ENCODE measurements around the gene NPHS1.
"Not testable (repeated sequence)": the region's sequence is repeated elsewhere in the genome, so short reads cannot be mapped to it uniquely, and the experiment has no call there.

NPHS1 gene

GRCh38 chr19:35896643-35897040, 44.3 kb upstream of the NPHS1 start:
- DNase-seq (ENCODE audit: low read depth) = no peak
- in situ Hi-C loops (cut with HindIII; ENCODE audit: low sequenced_read_pairs) = no loop called here
- H3K4me3 ChIP-seq (ENCODE audit: low read depth, low read length) = no peak overlapping the region
- no peak for TF ChIP-seq CTCF (IDR thresholded peaks at IDR 0.05; ENCODE audit: low read depth, low read length, missing control alignments)

GRCh38 chr19:35895911-35896642, 43.8 kb upstream of the NPHS1 start:
- H3K4me3 ChIP-seq (ENCODE audit: low read depth, low read length) = no peak overlapping the region
- TF ChIP-seq CTCF (IDR thresholded peaks at IDR 0.05; ENCODE audit: low read depth, low read length, missing control alignments) = no peak
- no peak for DNase-seq (ENCODE audit: low read depth)
- in situ Hi-C loops (cut with HindIII; ENCODE audit: low sequenced_read_pairs) = no loop called here

- no peak for TF ChIP-seq CTCF (IDR thresholded peaks at IDR 0.05; ENCODE audit: low read depth, low read length, missing control alignments)
- DNase-seq (ENCODE audit: low read depth) = no peak
- in situ Hi-C loops (cut with HindIII; ENCODE audit: low sequenced_read_pairs) = no loop called here
- H3K4me3 ChIP-seq (ENCODE audit: low read depth, low read length) = no peak overlapping the region
Measured at GRCh38 chr19:35894342-35894741, 42.0 kb upstream of the NPHS1 start.

- DNase-seq (ENCODE audit: low read depth); in situ Hi-C loops (cut with HindIII; ENCODE audit: low sequenced_read_pairs); H3K4me3 ChIP-seq (ENCODE audit: low read depth, low read length): not testable (repeated sequence)
Measured at GRCh38 chr19:35891819-35892218, 39.5 kb upstream of the NPHS1 start.

GRCh38 chr19:35890113-35890650, 37.9 kb upstream of the NPHS1 start:
- no peak for DNase-seq (ENCODE audit: low read depth)
- in situ Hi-C loops (cut with HindIII; ENCODE audit: low sequenced_read_pairs) = no loop called here
- TF ChIP-seq CTCF (IDR thresholded peaks at IDR 0.05; ENCODE audit: low read depth, low read length, missing control alignments) = no peak
- no peak overlapping the region for H3K4me3 ChIP-seq (ENCODE audit: low read depth, low read length)

GRCh38 chr19:35889370-35890112, 37.2 kb upstream of the NPHS1 start:
- DNase-seq (ENCODE audit: low read depth) = no peak
- no peak overlapping the region for H3K4me3 ChIP-seq (ENCODE audit: low read depth, low read length)
- TF ChIP-seq CTCF (IDR thresholded peaks at IDR 0.05; ENCODE audit: low read depth, low read length, missing control alignments) = no peak
- in situ Hi-C loops (cut with HindIII; ENCODE audit: low sequenced_read_pairs) = no loop called here

GRCh38 chr19:35888398-35888797, 36.1 kb upstream of the NPHS1 start:
- no peak overlapping the region for H3K4me3 ChIP-seq (ENCODE audit: low read depth, low read length)
- in situ Hi-C loops (cut with HindIII; ENCODE audit: low sequenced_read_pairs) = no loop called here
- TF ChIP-seq CTCF (IDR thresholded peaks at IDR 0.05; ENCODE audit: low read depth, low read length, missing control alignments) = no peak
- DNase-seq (ENCODE audit: low read depth) = no peak
